Fibroblast of skin of right biceps (primary cell): ENCODE results near the gene ENDOU.
A peak's percentile ranks its signal among the peaks of the same experiment; 100 is the strongest.
"Not testable (repeated sequence)": the region's sequence is repeated elsewhere in the genome, so short reads cannot be mapped to it uniquely, and the experiment has no call there.

Experiments used
- DNase-seq: peaks from one replicate; pipeline ENCODE4 v3.0.0-alpha.2; 2013

ENDOU gene

DNA sequence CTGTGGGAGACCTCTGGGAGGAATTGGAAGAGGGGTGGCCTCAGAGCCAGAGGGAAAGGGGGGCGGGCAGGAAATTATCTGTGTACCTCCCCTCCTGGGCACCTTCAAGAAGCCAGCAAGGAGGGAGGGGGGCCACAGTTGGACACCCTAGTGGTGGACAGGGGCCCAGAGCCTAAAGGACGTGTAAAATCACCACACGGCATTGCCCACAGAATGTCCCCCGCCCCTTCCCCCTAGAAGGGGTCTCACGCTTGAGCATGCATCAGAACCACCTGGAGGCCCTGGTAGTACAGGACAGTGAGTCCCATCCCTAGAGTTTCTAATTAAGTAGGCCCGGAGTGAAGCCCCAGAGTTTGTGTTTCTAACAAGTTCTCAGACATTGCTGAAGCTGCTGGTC is 8.2 kb downstream of the ENDOU start:
- no peak for DNase-seq

DNA sequence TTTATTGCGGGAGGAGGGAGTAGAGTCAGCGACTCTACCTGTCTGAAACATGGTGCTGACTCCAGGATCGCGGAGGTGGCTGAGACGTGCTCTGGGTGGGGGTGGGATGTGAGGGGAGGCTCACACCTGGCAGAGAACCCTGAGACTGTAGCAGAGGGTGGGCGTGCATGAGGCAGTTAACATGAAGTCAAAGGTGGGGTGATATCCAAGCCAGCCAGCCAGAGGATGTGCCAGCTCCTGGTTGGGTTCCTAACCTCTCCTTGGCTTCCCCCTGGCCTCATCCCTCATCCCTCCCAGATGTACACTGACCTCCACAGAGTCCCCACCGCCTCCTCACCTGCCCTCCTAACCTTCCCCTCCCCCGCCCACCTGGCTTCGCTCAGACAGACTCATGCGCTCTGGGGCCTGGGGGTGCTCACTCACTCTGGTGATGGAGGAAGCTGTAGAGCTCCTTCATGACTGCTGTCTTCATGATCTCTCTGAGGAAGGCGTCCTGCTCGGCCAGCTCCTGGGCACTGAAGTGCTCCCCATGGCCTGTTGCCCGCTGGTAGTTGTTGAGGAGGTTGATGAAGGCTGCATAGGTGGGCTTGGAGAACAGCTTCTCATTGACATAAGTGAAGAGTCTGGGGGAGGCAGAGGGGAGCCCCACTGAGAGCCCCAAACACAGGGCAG is 9.3 kb downstream of the ENDOU start:
- no peak for DNase-seq

DNA sequence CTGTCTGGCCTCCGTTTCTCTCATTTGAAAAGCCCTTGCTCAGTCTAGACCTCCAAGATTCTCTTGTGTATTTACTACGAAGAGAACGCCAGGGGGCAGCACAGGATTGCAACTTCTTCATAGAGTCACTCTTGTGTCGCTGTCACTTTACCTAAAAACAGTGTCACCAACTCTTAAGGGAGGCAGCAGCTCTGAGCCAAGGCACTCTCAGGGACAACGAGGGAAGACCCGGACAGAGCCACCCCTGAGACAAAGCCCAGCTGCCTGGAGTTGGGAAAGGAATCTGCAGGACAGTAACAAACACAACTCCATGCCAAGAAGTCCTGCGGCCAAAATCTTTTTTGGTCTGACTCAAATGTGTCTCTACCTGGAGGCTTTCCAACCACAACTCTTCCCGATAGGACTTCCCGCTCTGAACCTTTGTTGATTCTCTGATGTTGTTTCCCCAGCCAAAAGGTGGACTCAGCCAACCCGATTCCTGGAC is 9.9 kb downstream of the ENDOU start:
- DNase-seq, result peak; percentile 66

DNA sequence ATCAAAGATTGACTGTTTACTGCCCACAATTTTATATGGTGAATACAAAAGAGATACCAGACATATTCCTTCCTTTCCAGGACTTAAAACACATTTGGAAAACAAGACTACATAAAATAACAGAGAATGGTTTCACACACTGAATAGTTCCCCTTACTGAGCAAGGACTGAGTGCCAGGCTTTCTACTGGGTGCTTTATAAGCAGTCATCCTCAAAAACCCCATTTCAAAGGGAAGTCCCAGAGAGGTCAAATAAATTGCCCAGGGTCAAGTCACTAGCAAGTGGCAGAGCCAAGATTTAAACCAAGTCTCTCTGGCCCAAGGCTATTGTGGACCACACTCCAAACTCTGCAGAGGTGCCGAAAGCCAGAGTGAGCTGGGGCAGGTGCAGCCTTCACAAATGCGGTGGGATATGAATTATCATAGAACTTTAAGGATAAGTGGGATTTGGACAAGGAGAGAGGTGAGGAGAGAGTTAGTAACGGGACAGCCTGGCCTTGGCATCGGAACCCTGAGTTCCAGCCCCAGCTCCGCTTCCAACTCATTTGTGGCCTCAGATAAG is 10.4 kb downstream of the ENDOU start:
- no peak for DNase-seq

- no peak for DNase-seq
These were observed 13.1 kb downstream of the ENDOU start for GRCh38 chr12:47712171-47712570.

DNA sequence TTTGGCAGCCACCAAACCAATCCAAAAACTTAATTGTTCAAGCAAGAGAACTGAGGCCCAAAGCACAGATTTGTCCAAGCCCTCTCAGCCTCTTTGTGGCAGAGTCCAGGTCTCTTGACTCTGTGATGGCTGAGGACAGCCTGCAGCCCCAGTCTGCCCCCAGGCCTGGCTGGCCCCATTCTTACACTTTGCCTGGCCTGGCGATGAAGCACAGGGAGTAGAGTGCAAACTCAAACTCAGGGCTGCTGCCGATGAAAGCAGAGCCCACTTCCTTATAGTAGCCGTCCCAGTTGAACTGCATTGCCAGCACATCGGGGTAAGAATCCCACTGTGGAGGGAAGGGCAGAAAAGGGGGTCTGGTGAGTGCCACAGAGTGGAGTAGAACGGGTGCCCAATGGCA is 13.8 kb downstream of the ENDOU start:
- no peak for DNase-seq

DNA sequence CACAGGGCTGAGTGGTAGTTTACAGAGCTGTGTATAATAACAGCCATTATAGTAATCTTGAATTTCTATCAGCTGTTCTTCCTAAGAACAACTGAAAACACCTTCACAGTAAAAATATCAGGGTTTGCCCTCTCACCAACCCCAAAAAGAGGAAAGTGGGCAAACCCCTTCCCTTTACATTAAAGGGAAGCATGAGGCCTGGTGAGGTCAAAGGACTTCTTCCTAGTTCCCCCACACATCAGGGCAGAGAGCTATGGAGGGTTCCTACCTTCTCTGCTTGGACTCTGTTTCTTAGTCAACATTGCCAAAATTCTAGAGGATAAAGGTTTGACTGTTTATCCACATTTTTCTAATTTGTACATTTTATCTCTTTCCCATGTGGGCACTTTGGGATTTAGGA is 15.0 kb downstream of the ENDOU start:
- DNase-seq, result no peak

- no peak for DNase-seq
These were observed 15.6 kb downstream of the ENDOU start for GRCh38 chr12:47709671-47710070.

DNA sequence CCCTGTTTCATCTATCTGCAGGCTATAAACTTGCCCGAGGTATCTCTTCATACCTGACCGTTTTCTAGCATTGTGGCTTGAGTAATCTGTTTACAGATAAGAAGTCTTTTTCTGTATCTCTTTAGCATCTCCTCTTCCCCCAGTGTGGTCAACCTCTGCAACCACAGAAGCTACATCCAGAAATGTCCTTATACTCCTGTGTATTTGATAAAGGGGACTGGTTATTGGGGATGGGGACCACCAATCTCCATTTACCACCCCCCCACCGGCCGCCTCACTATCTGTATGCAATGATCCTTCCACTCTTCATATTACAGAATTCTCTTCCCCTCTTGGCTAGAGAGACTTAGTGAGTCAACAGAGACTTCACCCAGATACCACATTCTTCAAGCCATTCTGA is 16.1 kb downstream of the ENDOU start:
- DNase-seq, result no peak

- no peak for DNase-seq
These were observed 17.3 kb downstream of the ENDOU start for GRCh38 chr12:47707905-47708543.

- no peak for DNase-seq
These were observed 17.9 kb downstream of the ENDOU start for GRCh38 chr12:47707355-47707754.

- DNase-seq, result peak; percentile 93
These were observed 19.5 kb downstream of the ENDOU start, which contains the start of gene RPAP3 for GRCh38 chr12:47705566-47706425. Gene RPAP3, minus strand, starts transcription at chr12:47706030. Its CDS starts 3,190 bp downstream, at chr12:47702840.

- DNase-seq, result no peak
These were observed 20.1 kb downstream of the ENDOU start for GRCh38 chr12:47705229-47705565.

DNA sequence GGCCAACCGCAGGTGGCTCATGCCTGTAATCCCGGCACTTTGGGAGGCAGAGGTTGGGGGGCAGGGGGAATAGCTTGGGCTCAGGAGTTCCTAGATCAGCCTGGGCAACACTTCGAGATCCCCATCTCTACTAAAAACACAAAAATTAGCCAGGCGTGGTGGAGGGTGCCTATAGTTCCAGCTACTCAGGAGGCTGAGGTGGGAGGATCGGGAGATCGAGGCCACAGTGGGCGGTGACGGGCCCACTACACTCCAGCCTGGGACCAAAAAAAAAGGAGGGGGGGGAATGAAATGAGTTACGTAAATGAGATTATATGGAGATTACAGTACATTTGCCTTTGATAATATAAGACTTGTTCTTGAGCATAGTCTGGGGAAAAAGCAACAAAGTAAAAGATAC is 20.6 kb downstream of the ENDOU start:
- no peak for DNase-seq

- DNase-seq, result no peak
These were observed 25.0 kb downstream of the ENDOU start for GRCh38 chr12:47700263-47700662.

DNA sequence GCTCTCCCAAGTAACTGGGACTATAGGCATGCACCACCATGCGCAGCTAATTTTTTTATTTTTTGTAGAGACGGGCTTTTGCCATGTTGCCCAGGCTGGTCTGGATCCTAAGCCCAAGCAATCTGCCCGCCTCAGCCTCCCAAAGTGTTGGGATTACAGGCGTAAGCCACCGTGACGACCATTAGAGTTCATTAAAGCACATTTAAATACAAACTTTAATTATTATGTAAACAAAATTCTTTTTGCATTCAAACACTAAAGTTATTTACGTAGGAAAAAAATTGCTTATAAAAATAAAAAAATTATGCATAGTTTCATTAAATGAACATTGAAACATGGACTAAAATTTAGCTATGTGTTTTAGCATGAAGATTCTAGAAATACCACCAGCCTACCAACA is 26.7 kb downstream of the ENDOU start:
- DNase-seq, result no peak

- no peak for DNase-seq
These were observed 27.2 kb downstream of the ENDOU start for GRCh38 chr12:47698055-47698454.

DNA sequence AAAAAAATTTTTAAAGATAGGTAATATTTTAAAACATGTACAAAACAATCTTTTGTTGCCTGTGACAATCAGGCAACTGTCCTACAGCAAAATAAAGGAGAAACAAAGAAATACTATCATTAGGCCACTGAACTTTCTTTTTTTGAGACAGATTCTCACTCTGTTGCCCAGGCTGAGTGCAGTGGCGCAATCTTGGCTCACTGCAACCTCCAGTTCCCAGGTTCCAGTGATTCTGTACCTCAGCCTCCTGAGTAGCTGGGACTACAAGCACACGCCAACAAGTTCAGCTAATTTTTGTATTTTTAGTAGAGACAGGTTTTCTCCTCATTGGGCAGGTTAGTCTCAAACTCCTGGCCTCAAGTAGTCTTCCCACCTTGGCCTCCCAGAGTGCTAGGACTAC is 36.1 kb downstream of the ENDOU start:
- DNase-seq, result no peak

DNA sequence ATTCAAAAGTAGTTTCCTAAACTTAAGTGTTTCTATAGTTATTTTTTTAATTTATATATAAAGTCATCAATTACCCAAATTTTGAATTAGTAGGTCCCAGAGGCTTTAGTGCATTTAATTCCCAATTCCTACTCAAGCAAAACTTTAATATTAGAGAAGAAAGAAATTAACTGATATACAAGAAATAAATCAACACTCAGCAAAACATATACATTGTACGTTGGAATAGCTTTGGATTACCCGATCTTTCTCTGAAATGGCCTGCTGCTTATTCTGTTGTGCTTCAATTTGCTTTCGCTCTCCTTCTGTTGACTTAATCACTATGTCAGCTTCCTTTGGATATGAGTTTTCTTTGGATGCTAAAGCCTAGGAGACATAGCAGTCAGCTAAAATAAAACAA is 37.7 kb downstream of the ENDOU start:
- no peak for DNase-seq

DNA sequence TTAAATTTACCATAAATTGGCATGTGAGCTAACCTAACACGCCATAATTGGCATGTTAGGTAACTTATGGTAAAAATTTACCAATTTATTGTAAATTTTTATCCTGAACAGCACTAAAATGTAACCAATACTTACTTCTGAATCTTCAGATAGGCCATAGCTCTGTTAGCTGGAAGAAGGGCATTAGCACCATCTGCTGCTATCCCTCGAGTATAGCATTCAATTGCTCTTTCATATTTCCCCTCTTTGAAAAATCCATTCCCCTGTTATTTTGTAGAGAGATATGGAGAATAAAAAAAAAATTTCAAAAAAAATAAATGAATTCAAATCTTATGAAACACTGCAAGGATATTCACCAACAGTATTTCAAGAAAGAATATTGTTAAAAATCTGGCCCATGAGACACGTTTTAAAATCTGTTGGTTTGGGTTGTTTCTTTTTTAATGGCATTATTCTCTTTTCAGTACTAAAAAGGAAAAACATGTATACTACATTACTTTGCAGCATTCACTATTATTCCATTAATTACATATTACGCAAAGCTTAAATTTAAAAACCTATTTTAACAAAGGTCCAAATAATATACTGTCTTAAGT is 38.5 kb downstream of the ENDOU start:
- peak; percentile 49 for DNase-seq

GRCh38 chr12:47679785-47680184 is 45.5 kb downstream of the ENDOU start:
- DNase-seq, result no peak

GRCh38 chr12:47672068-47672467 is 53.2 kb downstream of the ENDOU start:
- DNase-seq, result no peak

DNA sequence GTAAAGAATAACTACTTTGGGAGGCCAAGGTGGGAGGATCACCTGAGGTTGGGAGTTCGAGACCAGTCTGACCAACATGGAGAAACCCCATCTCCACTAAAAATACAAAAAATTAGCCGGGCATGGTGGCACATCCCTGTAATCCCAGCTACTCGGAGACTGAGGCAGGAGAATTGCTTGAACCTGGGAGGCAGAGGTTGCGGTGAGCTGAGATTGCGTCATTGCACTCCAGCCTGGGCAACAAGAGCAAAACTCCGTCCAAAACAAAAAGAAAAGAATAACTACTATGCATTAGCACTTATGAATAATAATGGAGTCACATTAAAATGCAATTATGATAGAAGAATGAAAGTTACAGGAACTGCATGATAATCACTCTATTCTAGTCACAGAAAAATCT is 57.4 kb downstream of the ENDOU start:
- not testable (repeated sequence) for DNase-seq
